ENCODE results near the gene R3HDM2.

The R3HDM2 gene

GRCh38 chr12:57262126-57262822, 168.6 kb downstream of the R3HDM2 start:
- no peak for ATAC-seq (ENCODE audit: insufficient read depth, low read depth)
- Histone ChIP-seq H3K4me2 (ENCODE audit: insufficient read depth, low read length) (no peak overlapping the region), H3K36me3 (ENCODE audit: insufficient read depth, low read length) (peaks cover 62% of the 10 kb centered on the region)

DNA sequence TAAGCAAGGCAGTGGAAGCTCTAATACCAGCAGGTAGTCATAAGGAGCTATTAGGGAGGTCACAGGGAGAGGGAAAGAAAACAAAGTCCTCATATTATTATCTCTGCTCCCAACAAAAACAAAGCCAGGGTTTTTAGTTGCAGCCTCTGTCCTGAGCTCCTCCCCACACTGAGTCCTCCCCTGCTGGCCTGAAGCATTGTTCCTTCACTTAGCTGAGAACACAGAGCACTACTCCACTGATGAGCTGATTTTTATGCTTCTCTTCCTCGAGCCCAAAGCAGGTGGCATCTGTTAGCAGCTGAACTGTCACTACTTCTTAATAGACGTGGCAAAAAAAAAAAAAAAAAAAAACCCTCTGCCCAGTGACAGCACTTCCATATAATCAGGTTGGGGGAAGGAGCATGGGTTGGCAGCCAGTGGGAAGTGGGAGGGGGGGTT, 169.4 kb downstream of the R3HDM2 start:
- Histone ChIP-seq H3K4me2 (ENCODE audit: insufficient read depth, low read length) (no peak overlapping the region), H3K9me3 (ENCODE audit: insufficient read depth, low read length, severe bottlenecking) (no peaks in the 10 kb centered on the region), H3K27me3 (ENCODE audit: insufficient read depth, low read length, poor library complexity) (no peaks in the 10 kb centered on the region), H2AFZ (ENCODE audit: low read depth, low read length) (no peak overlapping the region), H3K4me1 (ENCODE audit: insufficient read depth, low read length) (no peaks in the 10 kb centered on the region), H3K27ac (ENCODE audit: low read length) (no peak overlapping the region), H3K4me3 (ENCODE audit: low read depth in 1 of 2, low read length in 2 of 2) (no peak overlapping the region), H3K9ac (ENCODE audit: low read depth, low read length) (no peak overlapping the region), H3K36me3 (ENCODE audit: insufficient read depth, low read length) (peaks cover 62% of the 10 kb centered on the region), H3K79me2 (ENCODE audit: insufficient read depth, low read length) (no peaks in the 10 kb centered on the region), H4K20me1 (ENCODE audit: insufficient read depth, low read length) (no peaks in the 10 kb centered on the region)
- ATAC-seq (ENCODE audit: insufficient read depth, low read depth) (no peak), DNase-seq (no peak)
- TF ChIP-seq, protein P1, sequence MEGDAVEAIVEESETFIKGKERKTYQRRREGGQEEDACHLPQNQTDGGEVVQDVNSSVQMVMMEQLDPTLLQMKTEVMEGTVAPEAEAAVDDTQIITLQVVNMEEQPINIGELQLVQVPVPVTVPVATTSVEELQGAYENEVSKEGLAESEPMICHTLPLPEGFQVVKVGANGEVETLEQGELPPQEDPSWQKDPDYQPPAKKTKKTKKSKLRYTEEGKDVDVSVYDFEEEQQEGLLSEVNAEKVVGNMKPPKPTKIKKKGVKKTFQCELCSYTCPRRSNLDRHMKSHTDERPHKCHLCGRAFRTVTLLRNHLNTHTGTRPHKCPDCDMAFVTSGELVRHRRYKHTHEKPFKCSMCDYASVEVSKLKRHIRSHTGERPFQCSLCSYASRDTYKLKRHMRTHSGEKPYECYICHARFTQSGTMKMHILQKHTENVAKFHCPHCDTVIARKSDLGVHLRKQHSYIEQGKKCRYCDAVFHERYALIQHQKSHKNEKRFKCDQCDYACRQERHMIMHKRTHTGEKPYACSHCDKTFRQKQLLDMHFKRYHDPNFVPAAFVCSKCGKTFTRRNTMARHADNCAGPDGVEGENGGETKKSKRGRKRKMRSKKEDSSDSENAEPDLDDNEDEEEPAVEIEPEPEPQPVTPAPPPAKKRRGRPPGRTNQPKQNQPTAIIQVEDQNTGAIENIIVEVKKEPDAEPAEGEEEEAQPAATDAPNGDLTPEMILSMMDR (IDR thresholded peaks at IDR 0.05; ENCODE audit: borderline replicate concordance, extremely low read depth, low read length, poor library complexity, severe bottlenecking): no peak
- TF ChIP-seq EZH2 (IDR thresholded peaks at IDR 0.05; ENCODE audit: borderline replicate concordance, low read depth, low read length, severe bottlenecking): no peak

More at GRCh38 chr12:57262126-57262822, 168.6 kb downstream of the R3HDM2 start:
- Histone ChIP-seq H3K27ac (ENCODE audit: low read length) (no peak overlapping the region), H3K9ac (ENCODE audit: low read depth, low read length) (no peak overlapping the region), H3K4me1 (ENCODE audit: insufficient read depth, low read length) (no peaks in the 10 kb centered on the region), H3K4me3 (ENCODE audit: low read depth in 1 of 2, low read length in 2 of 2) (no peak overlapping the region), H3K27me3 (ENCODE audit: insufficient read depth, low read length, poor library complexity) (no peaks in the 10 kb centered on the region), H2AFZ (ENCODE audit: low read depth, low read length) (no peak overlapping the region), H3K9me3 (ENCODE audit: insufficient read depth, low read length, severe bottlenecking) (no peaks in the 10 kb centered on the region), H4K20me1 (ENCODE audit: insufficient read depth, low read length) (no peaks in the 10 kb centered on the region), H3K79me2 (ENCODE audit: insufficient read depth, low read length) (no peaks in the 10 kb centered on the region)
- DNase-seq: no peak
- TF ChIP-seq EZH2 (IDR thresholded peaks at IDR 0.05; ENCODE audit: borderline replicate concordance, low read depth, low read length, severe bottlenecking): no peak
- TF ChIP-seq, protein P1 (IDR thresholded peaks at IDR 0.05; ENCODE audit: borderline replicate concordance, extremely low read depth, low read length, poor library complexity, severe bottlenecking): no peak

DNA sequence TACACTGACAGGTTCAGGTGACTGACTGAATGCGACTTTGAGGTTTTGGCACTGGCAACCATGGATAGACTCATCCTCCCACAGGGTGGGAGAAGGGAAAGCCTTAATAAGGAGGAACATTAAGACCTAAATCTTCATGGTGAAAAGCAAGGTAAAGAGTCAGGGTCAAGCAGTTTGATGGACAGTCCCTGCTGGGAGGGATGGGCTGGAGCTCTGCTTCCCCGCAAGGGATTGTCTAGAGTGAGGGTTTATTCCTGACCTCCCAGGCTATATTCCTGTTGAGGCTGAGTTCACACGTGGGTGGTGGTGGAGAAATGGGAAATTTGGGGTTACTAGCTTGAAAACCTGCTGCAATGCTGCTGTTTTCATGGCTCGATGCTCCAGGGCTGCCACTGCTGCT, 170.5 kb downstream of the R3HDM2 start:
- DNase-seq (no peak), ATAC-seq (ENCODE audit: insufficient read depth, low read depth) (no peak)
- Histone ChIP-seq H3K27ac (ENCODE audit: low read length) (no peak overlapping the region), H3K9me3 (ENCODE audit: insufficient read depth, low read length, severe bottlenecking) (no peaks in the 10 kb centered on the region), H2AFZ (ENCODE audit: low read depth, low read length) (no peak overlapping the region), H3K27me3 (ENCODE audit: insufficient read depth, low read length, poor library complexity) (no peaks in the 10 kb centered on the region), H3K4me2 (ENCODE audit: insufficient read depth, low read length) (no peak overlapping the region), H3K9ac (ENCODE audit: low read depth, low read length) (no peak overlapping the region), H3K4me1 (ENCODE audit: insufficient read depth, low read length) (no peaks in the 10 kb centered on the region), H4K20me1 (ENCODE audit: insufficient read depth, low read length) (no peaks in the 10 kb centered on the region), H3K79me2 (ENCODE audit: insufficient read depth, low read length) (no peaks in the 10 kb centered on the region), H3K36me3 (ENCODE audit: insufficient read depth, low read length) (peaks cover 68% of the 10 kb centered on the region), H3K4me3 (ENCODE audit: low read depth in 1 of 2, low read length in 2 of 2) (no peak overlapping the region)
- TF ChIP-seq EZH2 (IDR thresholded peaks at IDR 0.05; ENCODE audit: borderline replicate concordance, low read depth, low read length, severe bottlenecking): no peak
- TF ChIP-seq, protein P1 (IDR thresholded peaks at IDR 0.05; ENCODE audit: borderline replicate concordance, extremely low read depth, low read length, poor library complexity, severe bottlenecking): no peak
